ENCODE results near the gene DSCAML1. TPM values are rescaled to one million over a fixed set of nuclear protein-coding genes. Genes with fewer than 3 reads are reported as not detected.

Gene DSCAML1
- total and polyA plus RNA-seq, 9 of the 15 experiments (the other 6 are each of a cell fraction or from before 2014, with no cell fraction given), result not detected

GRCh38 chr11:117477721-117478120 is 319.3 kb downstream of the DSCAML1 start:
- Histone ChIP-seq H3K4me1 (replicated peaks in 1 of 2; ENCODE audit: control insufficient read depth in 2 of 2, insufficient read depth in 2 of 2, low read length in 2 of 2) (no peaks in the 10 kb centered on the region), H3K4me2 (ENCODE audit: insufficient read depth, low read length) (no peak overlapping the region), H3K36me3 (ENCODE audit: control insufficient read depth, insufficient read depth, low read length) (no peaks in the 10 kb centered on the region), H4K20me1 (replicated peaks; ENCODE audit: control insufficient read depth, insufficient read depth, low read length) (no peaks in the 10 kb centered on the region; the same call in 1 of the 2 replicates), H3K79me2 (ENCODE audit: control insufficient read depth, insufficient read depth, low read length) (no peaks in the 10 kb centered on the region), H3K27me3 (ENCODE audit: control insufficient read depth in 2 of 2, insufficient read depth in 2 of 2, low read length in 2 of 2) (peaks cover 2 to 48% of the 10 kb centered on the region in 2 experiments; a peak in 4 of 5 replicates), H3K9me3 (replicated peaks; ENCODE audit: control insufficient read depth, insufficient read depth, low read depth, low read length) (no peaks in the 10 kb centered on the region), H2AFZ (ENCODE audit: low read depth, low read length) (no peak overlapping the region), H3K9me1 (ENCODE audit: control insufficient read depth, insufficient read depth, low read length) (no peaks in the 10 kb centered on the region), H3K27ac (ENCODE audit: extremely low read depth, low read depth, low read length) (no peak overlapping the region), H3K4me3 (no peak overlapping the region), H3K9ac (ENCODE audit: insufficient read depth in 1 of 2, low read depth in 2 of 2, low read length in 2 of 2) (no peak overlapping the region)
- intact Hi-C loops (cut with micrococcal nuclease) (no loop called here), in situ Hi-C loops (cut with MboI) (no loop called here)
- BruUV-seq (replicated peaks), result no TSS peak
- no peak for DNase-seq (ENCODE audit: extremely low read depth in 1 of 4, low spot score in 3 of 4)
- FAIRE-seq, result no peak
- 0% methylated on average over 4 of the region's 4 CpGs for WGBS (ENCODE audit: insufficient coverage, low coverage, missing lambda C conversion rate)
- ATAC-seq, result no peak
- ChIA-PET POLR2A (no interaction called here), CTCF (ENCODE audit: low intra/inter-chr PET ratio) (no interaction called here)
- no peak for TF ChIP-seq ZNF830 (CRISPR knock-in tag; IDR thresholded peaks at IDR 0.05)
- no peak for TF ChIP-seq HMG20A (CRISPR knock-in tag; conservative IDR thresholded peaks at IDR 0.05)
- no peak for TF ChIP-seq ATF7 (IDR thresholded peaks at IDR 0.05)
- no peak for TF ChIP-seq PHF20 (IDR thresholded peaks at IDR 0.05; ENCODE audit: partially characterized antibody)
- no peak for TF ChIP-seq MBD1 (CRISPR knock-in tag; IDR thresholded peaks at IDR 0.05)
- TF ChIP-seq RBM39 (optimal IDR thresholded peaks at IDR 0.05; ENCODE audit: low read depth, low read length), result no peak
- TF ChIP-seq ZNF212 (CRISPR knock-in tag; IDR thresholded peaks at IDR 0.05), result no peak
- TF ChIP-seq NCOA6 (IDR thresholded peaks at IDR 0.05), result no peak
- no peak for TF ChIP-seq AFF1 (IDR thresholded peaks at IDR 0.05; ENCODE audit: low read depth in 1 of 2, partially characterized antibody in 2 of 2)
- TF ChIP-seq POLR2H (tag; IDR thresholded peaks at IDR 0.05; ENCODE audit: low read depth), result no peak
- no peak for TF ChIP-seq GTF2A2 (tag; IDR thresholded peaks at IDR 0.05)
- no peak for TF ChIP-seq ZNF785 (CRISPR knock-in tag; IDR thresholded peaks at IDR 0.05)
- no peak for TF ChIP-seq DPF2 (IDR thresholded peaks at IDR 0.05)

All from K562 (cell line).